ENCODE results near the gene B4GALNT4.
"Not testable (repeated sequence)": the region's sequence is repeated elsewhere in the genome, so short reads cannot be mapped to it uniquely, and the experiment has no call there.

B4GALNT4 gene

GRCh38 chr11:385594-386351, 16.5 kb downstream of the B4GALNT4 start:
- DNase-seq (ENCODE audit: insufficient read length, low spot score) (no peak), FAIRE-seq (no peak)
- no peak for TF ChIP-seq SPI1 (IDR thresholded peaks at IDR 0.05; ENCODE audit: low read depth, low read length)
- TF ChIP-seq POLR2A (IDR thresholded peaks at IDR 0.05; ENCODE audit: low read depth, low read length) = no peak
- TF ChIP-seq PAX5 (IDR thresholded peaks at IDR 0.05; ENCODE audit: insufficient read depth, low read length, severe bottlenecking) = no peak
- no peak for TF ChIP-seq POLR2AphosphoS5 (IDR thresholded peaks at IDR 0.05; ENCODE audit: low read depth, low read length)
- no peak for TF ChIP-seq TAF1 (IDR thresholded peaks at IDR 0.05; ENCODE audit: low read depth, low read length)
- no peak for TF ChIP-seq POU2F2 (IDR thresholded peaks at IDR 0.05; ENCODE audit: low read depth, low read length)

GRCh38 chr11:386483-386882, 17.2 kb downstream of the B4GALNT4 start:
- FAIRE-seq (no peak), DNase-seq (ENCODE audit: insufficient read length, low spot score) (no peak)
- TF ChIP-seq SPI1 (IDR thresholded peaks at IDR 0.05; ENCODE audit: low read depth, low read length) = no peak
- TF ChIP-seq POLR2A (IDR thresholded peaks at IDR 0.05; ENCODE audit: low read depth, low read length) = no peak
- TF ChIP-seq POU2F2 (IDR thresholded peaks at IDR 0.05; ENCODE audit: low read depth, low read length) = no peak
- TF ChIP-seq PAX5 (IDR thresholded peaks at IDR 0.05; ENCODE audit: insufficient read depth, low read length, severe bottlenecking) = no peak
- no peak for TF ChIP-seq TAF1 (IDR thresholded peaks at IDR 0.05; ENCODE audit: low read depth, low read length)
- TF ChIP-seq POLR2AphosphoS5 (IDR thresholded peaks at IDR 0.05; ENCODE audit: low read depth, low read length) = no peak

- no peak for DNase-seq (ENCODE audit: insufficient read length, low spot score)
- FAIRE-seq = no peak
- TF ChIP-seq TAF1 (IDR thresholded peaks at IDR 0.05; ENCODE audit: low read depth, low read length) = no peak
- TF ChIP-seq SPI1 (IDR thresholded peaks at IDR 0.05; ENCODE audit: low read depth, low read length) = no peak
- TF ChIP-seq PAX5 (IDR thresholded peaks at IDR 0.05; ENCODE audit: insufficient read depth, low read length, severe bottlenecking) = no peak
- TF ChIP-seq POU2F2 (IDR thresholded peaks at IDR 0.05; ENCODE audit: low read depth, low read length) = no peak
- no peak for TF ChIP-seq POLR2AphosphoS5 (IDR thresholded peaks at IDR 0.05; ENCODE audit: low read depth, low read length)
- no peak for TF ChIP-seq POLR2A (IDR thresholded peaks at IDR 0.05; ENCODE audit: low read depth, low read length)
These were observed 18.0 kb downstream of the B4GALNT4 start for GRCh38 chr11:387193-387793.

DNA sequence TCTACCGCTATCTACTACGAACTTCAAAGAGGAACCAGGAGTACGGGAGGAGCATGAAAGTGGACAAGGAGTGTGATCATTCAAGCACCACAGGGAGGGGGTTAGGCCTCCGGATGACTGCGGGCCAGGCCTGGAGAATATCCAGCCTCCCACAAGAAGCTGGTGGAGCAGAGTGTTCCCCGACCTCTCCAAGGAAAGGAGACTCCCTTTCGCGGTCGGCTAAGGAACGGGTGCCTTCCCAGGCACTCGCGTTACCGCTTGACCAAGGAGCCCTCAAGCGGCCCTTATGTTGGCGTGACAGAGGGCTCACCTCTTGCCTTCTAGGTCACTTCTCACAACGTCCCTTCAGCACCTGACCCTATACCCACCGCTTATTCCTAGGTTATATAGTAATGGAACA, 20.1 kb downstream of the B4GALNT4 start:
- FAIRE-seq; DNase-seq (ENCODE audit: insufficient read length, low spot score): not testable (repeated sequence)

DNA sequence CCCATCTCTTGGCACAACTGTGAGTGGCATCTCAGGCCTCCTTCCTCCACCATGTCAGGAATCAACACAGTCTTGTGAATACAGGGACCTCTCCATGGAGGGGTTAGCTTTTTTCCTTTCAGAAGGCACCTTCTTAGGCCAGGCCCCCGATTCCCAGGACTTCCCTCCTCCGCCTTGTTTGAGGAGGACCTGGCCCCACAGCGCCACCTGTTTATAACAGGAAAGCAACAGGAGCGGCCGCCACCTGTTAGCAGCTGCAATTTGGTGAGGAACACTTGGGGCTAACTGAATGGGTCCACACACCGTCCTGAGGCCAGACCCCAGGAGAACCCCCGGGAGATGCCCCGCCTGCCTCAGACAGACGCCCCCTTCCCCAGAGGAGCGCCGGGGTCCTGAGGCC, 20.9 kb downstream of the B4GALNT4 start:
- no peak for TF ChIP-seq POU2F2 (IDR thresholded peaks at IDR 0.05; ENCODE audit: low read depth, low read length)
- DNase-seq (ENCODE audit: insufficient read length, low spot score) = no peak
- no peak for FAIRE-seq

- DNase-seq (ENCODE audit: insufficient read length, low spot score) (no peak), FAIRE-seq (no peak)
- TF ChIP-seq SPI1 (IDR thresholded peaks at IDR 0.05; ENCODE audit: low read depth, low read length) (no peak), PAX5 (IDR thresholded peaks at IDR 0.05; ENCODE audit: insufficient read depth, low read length, severe bottlenecking) (no peak), POLR2AphosphoS5 (IDR thresholded peaks at IDR 0.05; ENCODE audit: low read depth, low read length) (no peak), TAF1 (IDR thresholded peaks at IDR 0.05; ENCODE audit: low read depth, low read length) (no peak), POU2F2 (IDR thresholded peaks at IDR 0.05; ENCODE audit: low read depth, low read length) (no peak), POLR2A (IDR thresholded peaks at IDR 0.05; ENCODE audit: low read depth, low read length) (no peak)
These were observed 22.1 kb downstream of the B4GALNT4 start for GRCh38 chr11:391117-392017.

GRCh38 chr11:392102-392777, 22.9 kb downstream of the B4GALNT4 start:
- no peak for DNase-seq (ENCODE audit: insufficient read length, low spot score)
- TF ChIP-seq TAF1 (IDR thresholded peaks at IDR 0.05; ENCODE audit: low read depth, low read length) (no peak), PAX5 (IDR thresholded peaks at IDR 0.05; ENCODE audit: insufficient read depth, low read length, severe bottlenecking) (no peak), SPI1 (IDR thresholded peaks at IDR 0.05; ENCODE audit: low read depth, low read length) (no peak), POLR2AphosphoS5 (IDR thresholded peaks at IDR 0.05; ENCODE audit: low read depth, low read length) (no peak)
- FAIRE-seq = no peak

GRCh38 chr11:393219-394033, 24.1 kb downstream of the B4GALNT4 start:
- TF ChIP-seq PAX5 (IDR thresholded peaks at IDR 0.05; ENCODE audit: insufficient read depth, low read length, severe bottlenecking) = no peak
- no peak for TF ChIP-seq POLR2AphosphoS5 (IDR thresholded peaks at IDR 0.05; ENCODE audit: low read depth, low read length)
- TF ChIP-seq POU2F2 (IDR thresholded peaks at IDR 0.05; ENCODE audit: low read depth, low read length) = no peak
- FAIRE-seq = no peak

More at GRCh38 chr11:393219-394033, 24.1 kb downstream of the B4GALNT4 start:
- DNase-seq (ENCODE audit: insufficient read length, low spot score) = no peak
